CD14-positive monocyte (primary cell): ENCODE data around the gene TMTC3. TPM values are rescaled to one million over a fixed set of nuclear protein-coding genes. Genes with fewer than 3 reads are reported as not detected.
"Not testable (repeated sequence)": the region's sequence is repeated elsewhere in the genome, so short reads cannot be mapped to it uniquely, and the experiment has no call there.

ENCODE experiments used
- DNase-seq, 3 donors: peaks; one replicate each; pipeline ENCODE4 v3.0.0-alpha.2; 2011 to 2022
- H2AFZ ChIP-seq: 2 replicates; pipeline ENCODE4 v1.6.0; 2012; ENCODE audit warnings: mild to moderate bottlenecking, low read depth, low read length, inconsistent platforms; ENCODE audit not compliant: insufficient read depth, poor library complexity, severe bottlenecking
- H3K27ac ChIP-seq, 2 donors: 1 replicate in 1 of 2; 2 replicates in 1 of 2; pipeline ENCODE4 v1.5.1; 2012 to 2013; ENCODE audit warnings: low read length in 2 of 2, control low read depth in 1 of 2, inconsistent platforms in 1 of 2, low read depth in 1 of 2, mild to moderate bottlenecking in 1 of 2
- H3K27me3 ChIP-seq, 2 donors: one replicate each; pipeline versions ENCODE4 v1.6.0 to v1.6.1; 2011 to 2013; ENCODE audit warnings: low read length in 2 of 2; ENCODE audit not compliant: control insufficient read depth in 2 of 2, insufficient read depth in 2 of 2
- H3K36me3 ChIP-seq, 2 donors: replicated peaks in 1 of 2; 1 replicate in 1 of 2; 2 replicates in 1 of 2; pipeline versions ENCODE4 v1.5.1 to v1.6.1; 2012 to 2013; ENCODE audit warnings: low read length in 2 of 2, control low read depth in 1 of 2, inconsistent platforms in 1 of 2, mild to moderate bottlenecking in 1 of 2; ENCODE audit not compliant: insufficient read depth in 2 of 2, control insufficient read depth in 1 of 2
- H3K4me1 ChIP-seq, 2 donors: 1 replicate in 1 of 2; 2 replicates in 1 of 2; pipeline versions ENCODE4 v1.5.1 to v1.6.1; 2012 to 2013; ENCODE audit warnings: low read length in 2 of 2, control low read depth in 1 of 2, inconsistent platforms in 1 of 2, mild to moderate bottlenecking in 1 of 2, moderate library complexity in 1 of 2; ENCODE audit not compliant: insufficient read depth in 2 of 2, control insufficient read depth in 1 of 2
- H3K4me2 ChIP-seq: replicated peaks from 2 replicates; pipeline ENCODE3; 2012; ENCODE audit warnings: low read length, moderate library complexity, mild to moderate bottlenecking; ENCODE audit not compliant: poor library complexity, severe bottlenecking; ENCODE audit errors: extremely low read depth
- H3K4me3 ChIP-seq, 3 experiments: fragments of 200-600 bp in 1 of 3; sonication (generic) in 1 of 3; replicated peaks in 1 of 3; 1 replicate in 2 of 3; 2 replicates in 1 of 3; pipeline ENCODE4 v1.5.1; 2011 to 2013; ENCODE audit warnings: low read length in 3 of 3, mild to moderate bottlenecking in 3 of 3, control low read depth in 2 of 3, low read depth in 2 of 3, inconsistent platforms in 1 of 3, moderate library complexity in 1 of 3
- H3K79me2 ChIP-seq: 2 replicates; pipeline ENCODE4 v1.6.0; 2012; ENCODE audit warnings: mild to moderate bottlenecking, control low read depth, inconsistent platforms, low read length, moderate library complexity; ENCODE audit not compliant: insufficient read depth
- H3K9ac ChIP-seq: 2 replicates; pipeline ENCODE4 v1.6.0; 2017; ENCODE audit warnings: low read length, mild to moderate bottlenecking; ENCODE audit not compliant: insufficient read depth, poor library complexity, severe bottlenecking
- H3K9me3 ChIP-seq, 2 donors: replicated peaks in 1 of 2; 1 replicate in 1 of 2; 2 replicates in 1 of 2; pipeline versions ENCODE4 v1.5.1 to v1.6.1; 2012 to 2013; ENCODE audit warnings: low read length in 2 of 2, control low read depth in 1 of 2; ENCODE audit not compliant: control insufficient read depth in 1 of 2, insufficient read depth in 1 of 2
- H4K20me1 ChIP-seq: 2 replicates; pipeline ENCODE4 v1.6.0; 2012; ENCODE audit warnings: mild to moderate bottlenecking, low read length, control low read depth, moderate library complexity; ENCODE audit not compliant: insufficient read depth
- H3K27ac Mint-ChIP-seq, 7 donors: one replicate each; pipeline ENCODE4 v1.8.0; 2020; ENCODE audit warnings: mild to moderate bottlenecking in 7 of 7, mixed read lengths in 7 of 7, moderate library complexity in 6 of 7, inconsistent platforms in 2 of 7
- H3K27me3 Mint-ChIP-seq, 3 donors: one replicate each; pipeline ENCODE4 v1.8.0; 2021 to 2022; ENCODE audit warnings: low read depth in 3 of 3, mild to moderate bottlenecking in 3 of 3, mixed read lengths in 3 of 3, moderate library complexity in 3 of 3, inconsistent platforms in 1 of 3
- H3K36me3 Mint-ChIP-seq, 2 donors: one replicate each; pipeline ENCODE4 v1.8.0; 2020; ENCODE audit warnings: mixed read lengths in 2 of 2, inconsistent platforms in 1 of 2, mild to moderate bottlenecking in 1 of 2
- H3K4me1 Mint-ChIP-seq: one replicate; pipeline ENCODE4 v1.8.0; 2020; ENCODE audit warnings: mild to moderate bottlenecking, mixed read lengths
- H3K4me3 Mint-ChIP-seq, 2 donors: one replicate each; pipeline ENCODE4 v1.8.0; 2020; ENCODE audit warnings: mild to moderate bottlenecking in 2 of 2, mixed read lengths in 2 of 2, moderate library complexity in 1 of 2
- H3K9me3 Mint-ChIP-seq, 7 donors: one replicate each; pipeline ENCODE4 v1.8.0; 2020 to 2022; ENCODE audit warnings: mixed read lengths in 7 of 7, mild to moderate bottlenecking in 6 of 7, moderate library complexity in 6 of 7, inconsistent platforms in 2 of 7
- WGBS: methylation state at CpG from one replicate; pipeline ENCODE4 v1.1.5; 2013; ENCODE audit warnings: missing lambda C conversion rate; ENCODE audit not compliant: insufficient coverage; 5-methylcytosine and 5-hydroxymethylcytosine counted together
- intact Hi-C, 2 donors: fragments of 100-400 bp; cut with micrococcal nuclease; formaldehyde crosslinking; loops; one replicate each; pipeline versions ENCODE4 v1.15.0 to v1.15.1; 2023
- polyA plus RNA-seq, 3 donors: library from polyadenylated mRNA; depleted of rRNA in 1 of 3; unstranded in 2 of 3; stranded (reverse) in 1 of 3; fragments of 300-500 nt in 2 of 3; fragments of >200 nt in 1 of 3; fragmentation: Illumina TruSeq in 2 of 3; gene quantifications; 1 replicate in 2 of 3; 2 replicates in 1 of 3; pipeline ENCODE4 v1.2.3, GENCODE V29; 2012 to 2021
- TF ChIP-seq, protein P1 (sequence below): fragments of 200-600 bp; IDR thresholded peaks from one replicate; pipeline ENCODE4 v1.8.0; 2022; ENCODE audit warnings: antibody characterized with exemption, mild to moderate bottlenecking

The TMTC3 gene
- polyA plus RNA-seq, 3 donors, result 1.1 to 2.2 (median 1.2) TPM

GRCh38 chr12:88139711-88140110 is 2.4 kb upstream of the TMTC3 start:
- not testable (repeated sequence) for H3K27me3 Mint-ChIP-seq, DNase-seq, H2AFZ ChIP-seq, H3K36me3 ChIP-seq, H4K20me1 ChIP-seq, H3K4me2 ChIP-seq, H3K4me3 Mint-ChIP-seq, H3K9me3 ChIP-seq, H3K27me3 ChIP-seq, H3K9me3 Mint-ChIP-seq, H3K4me3 ChIP-seq, H3K27ac ChIP-seq, H3K36me3 Mint-ChIP-seq, H3K27ac Mint-ChIP-seq, H3K9ac ChIP-seq, H3K79me2 ChIP-seq
- H3K4me1 Mint-ChIP-seq, result peaks cover 18% of the 10 kb centered on the region
- H3K4me1 ChIP-seq, result peaks cover 14 to 20% of the 10 kb centered on the region in 2 donors
- 97% methylated on average over 4 of the region's 4 CpGs for WGBS
- intact Hi-C loops, result loop anchor here in 1 of 2 donors (10.0 kb wide), 1 partner anchor 1385 kb away; the partner anchor contains the start of genes GALNT4 and POC1B

- Histone ChIP-seq H3K27me3 (no peaks in the 10 kb centered on the region), H4K20me1 (no peaks in the 10 kb centered on the region), H2AFZ (peak overlapping the region; percentile 99), H3K4me2 (peak overlapping the region; percentile 91), H3K4me3 (peak overlapping the region; percentile 54 to 88 (median 65)), H3K9me3 (no peaks in the 10 kb centered on the region), H3K36me3 (no peaks in the 10 kb centered on the region), H3K79me2 (peaks cover 6% of the 10 kb centered on the region), H3K4me1 (peaks cover 14 to 20% of the 10 kb centered on the region in 2 donors), H3K9ac (peak overlapping the region; percentile 68), H3K27ac (peak overlapping the region; percentile 38 to 71)
- no peak for DNase-seq
- no peaks in the 10 kb centered on the region for H3K27me3 Mint-ChIP-seq
- TF ChIP-seq, protein P1, sequence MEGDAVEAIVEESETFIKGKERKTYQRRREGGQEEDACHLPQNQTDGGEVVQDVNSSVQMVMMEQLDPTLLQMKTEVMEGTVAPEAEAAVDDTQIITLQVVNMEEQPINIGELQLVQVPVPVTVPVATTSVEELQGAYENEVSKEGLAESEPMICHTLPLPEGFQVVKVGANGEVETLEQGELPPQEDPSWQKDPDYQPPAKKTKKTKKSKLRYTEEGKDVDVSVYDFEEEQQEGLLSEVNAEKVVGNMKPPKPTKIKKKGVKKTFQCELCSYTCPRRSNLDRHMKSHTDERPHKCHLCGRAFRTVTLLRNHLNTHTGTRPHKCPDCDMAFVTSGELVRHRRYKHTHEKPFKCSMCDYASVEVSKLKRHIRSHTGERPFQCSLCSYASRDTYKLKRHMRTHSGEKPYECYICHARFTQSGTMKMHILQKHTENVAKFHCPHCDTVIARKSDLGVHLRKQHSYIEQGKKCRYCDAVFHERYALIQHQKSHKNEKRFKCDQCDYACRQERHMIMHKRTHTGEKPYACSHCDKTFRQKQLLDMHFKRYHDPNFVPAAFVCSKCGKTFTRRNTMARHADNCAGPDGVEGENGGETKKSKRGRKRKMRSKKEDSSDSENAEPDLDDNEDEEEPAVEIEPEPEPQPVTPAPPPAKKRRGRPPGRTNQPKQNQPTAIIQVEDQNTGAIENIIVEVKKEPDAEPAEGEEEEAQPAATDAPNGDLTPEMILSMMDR, result no peak
- peaks cover 4 to 9% of the 10 kb centered on the region in 2 donors for H3K36me3 Mint-ChIP-seq
- peak overlapping the region; percentile 80 to 95 (median 89) for H3K27ac Mint-ChIP-seq
- peak overlapping the region; percentile 88 to 93 for H3K4me3 Mint-ChIP-seq
- H3K9me3 Mint-ChIP-seq, result no peaks in the 10 kb centered on the region
- 5% methylated on average over 7 of the region's 13 CpGs for WGBS
- intact Hi-C loops, result loop anchor here in 1 of 2 donors (10.0 kb wide), 1 partner anchor 1383 kb away; the partner anchor contains the start of genes GALNT4 and POC1B
- peaks cover 18% of the 10 kb centered on the region for H3K4me1 Mint-ChIP-seq
Measured at GRCh38 chr12:88141425-88141773, 708 bp upstream of the TMTC3 start.
